Right renal pelvis (tissue), 4 donors: ENCODE results near the gene PCDH7. TPM values are rescaled to one million over a fixed set of nuclear protein-coding genes. Genes with fewer than 3 reads are reported as not detected.

Experiments used
- DNase-seq, 4 donors: peaks; one replicate each; pipeline ENCODE4 v3.0.0-alpha.2; 2013; ENCODE audit warnings: low read depth in 4 of 4, low spot score in 3 of 4, missing footprints in 1 of 4
- polyA plus RNA-seq, 4 donors: library from polyadenylated mRNA; unstranded; fragments of 120-200 nt; gene quantifications; one replicate each; pipeline ENCODE4 v1.2.1, GENCODE V29; 2013; ENCODE audit not compliant: insufficient read length in 4 of 4

Gene PCDH7
- polyA plus RNA-seq, 4 donors: 19.2 to 22.2 (median 20.6) TPM

DNA sequence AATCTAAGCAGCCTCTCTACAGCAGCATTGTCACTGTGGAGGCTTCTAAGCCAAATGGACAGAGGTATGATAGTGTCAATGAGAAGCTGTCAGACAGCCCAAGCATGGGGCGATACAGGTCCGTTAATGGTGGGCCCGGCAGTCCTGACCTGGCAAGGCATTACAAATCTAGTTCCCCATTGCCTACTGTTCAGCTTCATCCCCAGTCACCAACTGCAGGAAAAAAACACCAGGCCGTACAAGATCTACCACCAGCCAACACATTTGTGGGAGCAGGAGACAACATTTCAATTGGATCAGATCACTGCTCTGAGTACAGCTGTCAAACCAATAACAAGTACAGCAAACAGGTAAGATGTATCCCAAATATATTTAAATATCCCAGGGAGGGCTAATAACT, 4.1 kb downstream of the PCDH7 start:
- no peak for DNase-seq

- no peak for DNase-seq
These were observed 5.4 kb downstream of the PCDH7 start for GRCh38 chr4:30725562-30725961.

GRCh38 chr4:30726090-30726675, 6.0 kb downstream of the PCDH7 start:
- DNase-seq: no peak

DNA sequence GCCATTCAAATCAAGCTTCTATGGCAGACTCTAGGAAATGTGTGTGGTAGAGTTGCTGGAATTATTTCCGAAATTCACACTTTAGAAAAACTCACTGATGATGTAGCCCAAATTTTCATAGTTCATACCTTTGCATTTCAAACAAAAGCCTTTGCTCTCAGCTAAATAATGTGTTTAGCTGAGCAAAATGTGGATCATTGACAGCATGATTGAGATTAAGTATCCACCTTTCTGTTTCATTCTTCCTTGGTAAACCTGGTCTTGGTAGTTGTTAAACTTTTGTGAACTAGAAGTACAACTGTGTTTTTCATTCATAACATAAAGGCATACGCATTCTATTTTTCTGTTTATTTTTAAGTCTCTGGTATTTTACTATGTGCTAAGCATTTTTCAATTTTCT, 7.2 kb downstream of the PCDH7 start:
- no peak for DNase-seq

GRCh38 chr4:30728311-30728710, 8.1 kb downstream of the PCDH7 start:
- DNase-seq: no peak

DNA sequence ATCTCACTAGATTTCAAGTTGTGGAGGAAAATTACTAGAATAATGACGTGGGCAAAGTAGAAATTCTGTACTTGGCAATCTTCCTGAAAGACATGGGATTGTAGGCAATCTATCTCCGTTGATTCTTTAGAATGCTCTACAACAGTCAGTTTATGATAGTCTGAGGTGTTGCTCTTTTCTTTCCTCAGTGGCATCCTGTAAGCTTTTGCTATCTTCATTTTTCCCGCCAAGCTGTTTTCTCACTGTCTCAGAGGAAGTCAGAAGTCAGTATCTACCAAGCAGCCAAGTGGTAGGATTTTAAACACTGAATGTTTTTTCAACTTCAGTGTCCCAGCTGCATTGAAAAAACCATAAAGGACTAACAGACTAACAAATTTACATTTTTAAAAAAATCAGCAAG, 23.7 kb downstream of the PCDH7 start:
- DNase-seq: no peak

GRCh38 chr4:30744386-30744785, 24.2 kb downstream of the PCDH7 start:
- no peak for DNase-seq

- no peak for DNase-seq
These were observed 24.9 kb downstream of the PCDH7 start for GRCh38 chr4:30744957-30745640.

DNA sequence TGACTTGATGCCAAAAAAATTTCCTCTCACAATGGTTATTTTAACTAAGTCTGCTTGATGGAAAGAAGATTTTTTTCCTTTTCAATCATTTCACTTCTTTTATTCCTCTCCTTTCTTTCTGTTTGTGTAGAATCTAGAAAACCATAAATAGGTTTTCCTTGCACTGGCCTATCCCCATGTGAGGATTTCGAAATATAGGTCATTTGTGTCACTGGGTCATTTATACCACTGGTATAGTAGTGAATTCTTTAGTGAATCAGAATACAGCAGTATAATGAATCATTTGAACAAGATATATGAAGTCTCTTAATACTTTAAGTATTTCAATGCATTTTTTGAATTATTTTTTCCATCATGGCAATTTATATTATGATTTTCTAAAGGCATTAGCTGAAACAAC, 26.6 kb downstream of the PCDH7 start:
- no peak for DNase-seq

- no peak for DNase-seq
These were observed 33.1 kb downstream of the PCDH7 start for GRCh38 chr4:30753316-30753715.

DNA sequence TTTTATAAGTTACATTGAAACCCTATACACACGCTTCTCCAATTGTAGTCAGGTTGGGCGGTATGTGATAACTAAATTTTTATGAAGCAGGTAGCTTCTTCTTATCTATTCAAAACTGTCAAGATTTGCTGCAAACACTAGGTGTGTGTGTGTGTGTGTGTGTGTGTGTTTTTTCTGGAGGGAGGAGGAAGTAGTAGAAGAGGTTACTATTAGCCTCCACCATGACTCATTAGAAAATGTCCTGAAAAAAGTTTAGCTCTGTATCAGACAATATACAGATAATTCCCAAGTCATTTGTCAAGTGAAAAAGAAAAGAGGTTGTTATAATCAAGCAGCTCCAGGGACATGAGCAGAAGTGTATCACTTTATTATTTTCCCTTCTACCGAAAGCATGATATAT, 33.9 kb downstream of the PCDH7 start:
- DNase-seq: no peak

GRCh38 chr4:30755346-30755745, 35.2 kb downstream of the PCDH7 start:
- DNase-seq: no peak

GRCh38 chr4:30756553-30756952, 36.4 kb downstream of the PCDH7 start:
- no peak for DNase-seq

GRCh38 chr4:30757357-30757756, 37.2 kb downstream of the PCDH7 start:
- no peak for DNase-seq

GRCh38 chr4:30760551-30760950, 40.4 kb downstream of the PCDH7 start:
- no peak for DNase-seq

- no peak for DNase-seq
These were observed 43.2 kb downstream of the PCDH7 start for GRCh38 chr4:30763321-30763727.

GRCh38 chr4:30765022-30765421, 44.9 kb downstream of the PCDH7 start:
- no peak for DNase-seq

- DNase-seq: no peak
These were observed 47.1 kb downstream of the PCDH7 start for GRCh38 chr4:30767147-30767845.

GRCh38 chr4:30768277-30768676, 48.1 kb downstream of the PCDH7 start:
- no peak for DNase-seq

DNA sequence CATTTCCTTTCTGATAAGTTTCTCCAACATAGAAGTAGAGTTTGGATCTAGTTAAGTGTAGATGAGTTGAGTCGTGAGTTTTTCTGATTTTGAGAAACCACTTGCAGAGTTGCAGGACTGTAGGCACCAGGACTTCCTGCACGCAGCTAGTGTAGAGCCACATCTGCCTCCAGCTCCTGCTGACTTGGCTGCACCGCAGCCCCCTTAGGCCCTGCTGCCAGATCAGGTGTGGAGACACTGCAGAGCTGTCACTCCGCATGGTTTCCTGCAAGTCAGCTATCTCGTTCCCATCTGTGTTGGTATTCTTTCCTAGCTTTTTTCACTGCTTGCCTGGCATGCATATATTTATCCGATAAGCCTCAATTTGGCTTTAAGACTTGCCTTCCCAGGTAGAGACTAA, 48.9 kb downstream of the PCDH7 start:
- DNase-seq: no peak

GRCh38 chr4:30770049-30770549, 49.9 kb downstream of the PCDH7 start:
- DNase-seq: peak in 2 of 4 donors; percentile 20 to 43

GRCh38 chr4:30770812-30771211, 50.6 kb downstream of the PCDH7 start:
- DNase-seq: no peak
